HepG2 (cell line): Measurements from ENCODE around the gene ARHGEF1.

Source experiments
- ATF2 ChIP-seq: sonication (generic); formaldehyde crosslinking; IDR thresholded peaks from 2 replicates; pipeline ENCODE4 v1.4.0; 2020; ENCODE audit warnings: missing genetic modification reagents
- ATF3 ChIP-seq: sonication (generic); formaldehyde crosslinking; IDR thresholded peaks from 2 replicates; pipeline ENCODE4 v1.4.0; 2020; ENCODE audit warnings: missing genetic modification reagents
- HNRNPL ChIP-seq: fragments of 200-400 bp; formaldehyde crosslinking; IDR thresholded peaks from 2 replicates; pipeline ENCODE4 v1.6.1; 2017; ENCODE audit warnings: mild to moderate bottlenecking, low read depth, low read length
- POLR2AphosphoS2 ChIP-seq: IDR thresholded peaks from 2 replicates; pipeline ENCODE4 v1.6.1; 2011; ENCODE audit warnings: low read depth, low read length, improper control_type of control experiment
- POLR2AphosphoS5 ChIP-seq: IDR thresholded peaks from 2 replicates; pipeline ENCODE4 v1.6.1; 2012; ENCODE audit warnings: low read depth, low read length
- SIN3A ChIP-seq: IDR thresholded peaks from 2 replicates; pipeline ENCODE4 v1.6.1; 2011; ENCODE audit warnings: low read depth, mild to moderate bottlenecking, control low read depth, low read length, borderline replicate concordance
- ZNF274 ChIP-seq: sonication (generic); formaldehyde crosslinking; IDR thresholded peaks from 2 replicates; pipeline ENCODE4 v1.5.1; 2020; ENCODE audit warnings: mild to moderate bottlenecking, missing genetic modification reagents
- ZNF414 ChIP-seq: sonication (generic); formaldehyde crosslinking; IDR thresholded peaks from 2 replicates; pipeline ENCODE4 v1.5.0; 2020; ENCODE audit warnings: missing genetic modification reagents
- ZNF496 ChIP-seq: sonication (generic); formaldehyde crosslinking; IDR thresholded peaks from 2 replicates; pipeline ENCODE4 v1.8.1; 2023; ENCODE audit warnings: mild to moderate bottlenecking, moderate library complexity, missing genetic modification reagents; ENCODE audit not compliant: insufficient replicate concordance
- ZNF580 ChIP-seq: IDR thresholded peaks from 2 replicates; pipeline ENCODE4 v1.6.1; 2016; ENCODE audit warnings: low read depth, borderline replicate concordance
- ZNF616 ChIP-seq: sonication (generic); formaldehyde crosslinking; IDR thresholded peaks from 2 replicates; pipeline ENCODE4 v1.5.0; 2020; ENCODE audit warnings: low read depth, mild to moderate bottlenecking, missing genetic modification reagents
- ZZZ3 ChIP-seq: sonication (generic); formaldehyde crosslinking; IDR thresholded peaks from 2 replicates; pipeline ENCODE4 v1.4.0; 2020; ENCODE audit warnings: missing genetic modification reagents, mild to moderate bottlenecking, borderline replicate concordance

- TF ChIP-seq ATF2: no peak
- no peak for TF ChIP-seq HNRNPL
- TF ChIP-seq POLR2AphosphoS5: no peak
- TF ChIP-seq ATF3 (CRISPR knock-in tag): no peak
- no peak for TF ChIP-seq ZZZ3 (CRISPR knock-in tag)
- TF ChIP-seq ZNF496 (CRISPR knock-in tag): no peak
- no peak for TF ChIP-seq ZNF274 (CRISPR knock-in tag)
- no peak for TF ChIP-seq ZNF616 (CRISPR knock-in tag)
- no peak for TF ChIP-seq ZNF414 (CRISPR knock-in tag)
- TF ChIP-seq POLR2AphosphoS2: no peak
- TF ChIP-seq ZNF580 (CRISPR knock-in tag): no peak
- no peak for TF ChIP-seq SIN3A
These were observed 50.9 kb downstream of the ARHGEF1 start for GRCh38 chr19:41933693-41934426.
